Endothelial cell of umbilical vein (primary cell): ENCODE data around the gene FLACC1.

Experiments
- EZH2 ChIP-seq: IDR thresholded peaks from 2 replicates; pipeline ENCODE4 v1.6.1; 2012; ENCODE audit warnings: borderline replicate concordance, low read depth, mild to moderate bottlenecking, moderate library complexity, low read length, inconsistent platforms; ENCODE audit not compliant: severe bottlenecking
- FOS ChIP-seq: IDR thresholded peaks from 2 replicates; pipeline ENCODE4 v1.6.1; 2011; ENCODE audit warnings: mild to moderate bottlenecking, low read length, moderate library complexity, borderline replicate concordance; ENCODE audit not compliant: insufficient read depth
- GATA2 ChIP-seq: IDR thresholded peaks from 2 replicates; pipeline ENCODE4 v1.7.0; 2011; ENCODE audit warnings: low read depth, mild to moderate bottlenecking, moderate library complexity, mixed read lengths, low read length; ENCODE audit not compliant: insufficient read length, insufficient read depth
- JUN ChIP-seq: IDR thresholded peaks from 2 replicates; pipeline ENCODE4 v1.6.1; 2011; ENCODE audit warnings: borderline replicate concordance, low read depth; ENCODE audit not compliant: insufficient read length, insufficient read depth
- MYC ChIP-seq: IDR thresholded peaks from one replicate; pipeline ENCODE4 v1.6.1; 2011; ENCODE audit warnings: mild to moderate bottlenecking, low read depth, low read length
- POLR2A ChIP-seq: IDR thresholded peaks from 2 replicates; pipeline ENCODE4 v1.6.1; 2012; ENCODE audit warnings: low read depth, mild to moderate bottlenecking, control low read depth, low read length
- POLR2AphosphoS5 ChIP-seq: IDR thresholded peaks from 2 replicates; pipeline ENCODE4 v1.6.1; 2012; ENCODE audit warnings: low read depth, mild to moderate bottlenecking, control low read depth, low read length, moderate library complexity; ENCODE audit not compliant: insufficient read depth
- TF ChIP-seq, protein P1 (sequence below), 2 donors: IDR thresholded peaks; 1 replicate in 1 of 2; 2 replicates in 1 of 2; pipeline ENCODE4 v1.5.1; 2011; ENCODE audit warnings: low read length in 2 of 2, mild to moderate bottlenecking in 2 of 2, moderate library complexity in 2 of 2, control low read depth in 1 of 2, inconsistent platforms in 1 of 2, low read depth in 1 of 2; ENCODE audit not compliant: insufficient read depth in 1 of 2; ENCODE audit errors: extremely low read depth in 1 of 2

DNA sequence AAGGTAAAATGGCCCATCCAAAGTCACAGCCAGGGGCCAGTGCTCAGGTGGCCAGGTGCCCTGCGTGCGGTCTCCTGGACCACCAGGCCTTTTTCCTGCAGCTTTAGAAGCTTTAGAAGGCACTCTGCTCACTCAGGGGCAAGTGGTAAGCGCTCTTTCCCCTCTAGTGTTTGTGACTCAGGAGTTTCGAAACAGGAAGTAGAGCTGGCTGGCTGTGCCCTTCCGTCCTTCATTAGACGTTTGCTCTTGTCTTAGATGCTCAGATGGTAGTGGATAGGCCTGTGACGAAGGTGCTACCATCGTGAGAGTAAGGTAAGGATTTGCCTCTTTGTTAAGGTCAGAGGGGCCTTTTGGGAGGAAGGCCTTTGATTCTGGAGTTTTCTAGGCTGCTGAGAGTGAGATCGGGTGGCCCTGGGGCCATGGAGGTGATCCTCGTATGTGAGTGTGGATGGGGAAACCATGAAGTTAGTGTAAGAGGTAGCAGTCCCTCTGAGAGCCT lies 96.8 kb downstream of the FLACC1 start, which contains the start of gene CASP8:
- no peak for TF ChIP-seq POLR2A
- TF ChIP-seq, protein P1, sequence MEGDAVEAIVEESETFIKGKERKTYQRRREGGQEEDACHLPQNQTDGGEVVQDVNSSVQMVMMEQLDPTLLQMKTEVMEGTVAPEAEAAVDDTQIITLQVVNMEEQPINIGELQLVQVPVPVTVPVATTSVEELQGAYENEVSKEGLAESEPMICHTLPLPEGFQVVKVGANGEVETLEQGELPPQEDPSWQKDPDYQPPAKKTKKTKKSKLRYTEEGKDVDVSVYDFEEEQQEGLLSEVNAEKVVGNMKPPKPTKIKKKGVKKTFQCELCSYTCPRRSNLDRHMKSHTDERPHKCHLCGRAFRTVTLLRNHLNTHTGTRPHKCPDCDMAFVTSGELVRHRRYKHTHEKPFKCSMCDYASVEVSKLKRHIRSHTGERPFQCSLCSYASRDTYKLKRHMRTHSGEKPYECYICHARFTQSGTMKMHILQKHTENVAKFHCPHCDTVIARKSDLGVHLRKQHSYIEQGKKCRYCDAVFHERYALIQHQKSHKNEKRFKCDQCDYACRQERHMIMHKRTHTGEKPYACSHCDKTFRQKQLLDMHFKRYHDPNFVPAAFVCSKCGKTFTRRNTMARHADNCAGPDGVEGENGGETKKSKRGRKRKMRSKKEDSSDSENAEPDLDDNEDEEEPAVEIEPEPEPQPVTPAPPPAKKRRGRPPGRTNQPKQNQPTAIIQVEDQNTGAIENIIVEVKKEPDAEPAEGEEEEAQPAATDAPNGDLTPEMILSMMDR (IDR thresholded peaks at IDR 0.05; ENCODE audit: extremely low read depth in 1 of 2, insufficient read depth in 1 of 2, low read depth in 1 of 2, low read length in 2 of 2) = no peak
- no peak for TF ChIP-seq FOS
- no peak for TF ChIP-seq EZH2
- TF ChIP-seq POLR2AphosphoS5 = no peak
- TF ChIP-seq JUN = no peak
- TF ChIP-seq MYC = no peak
- no peak for TF ChIP-seq GATA2
